Measurements from ENCODE around the gene HMCN1. TPM values are rescaled to one million over a fixed set of nuclear protein-coding genes. Genes with fewer than 3 reads are reported as not detected.
"Not testable (repeated sequence)": the region's sequence is repeated elsewhere in the genome, so short reads cannot be mapped to it uniquely, and the experiment has no call there.

Gene HMCN1
- total RNA-seq, 1 experiment from 2014 or later, result 21.4 TPM

DNA sequence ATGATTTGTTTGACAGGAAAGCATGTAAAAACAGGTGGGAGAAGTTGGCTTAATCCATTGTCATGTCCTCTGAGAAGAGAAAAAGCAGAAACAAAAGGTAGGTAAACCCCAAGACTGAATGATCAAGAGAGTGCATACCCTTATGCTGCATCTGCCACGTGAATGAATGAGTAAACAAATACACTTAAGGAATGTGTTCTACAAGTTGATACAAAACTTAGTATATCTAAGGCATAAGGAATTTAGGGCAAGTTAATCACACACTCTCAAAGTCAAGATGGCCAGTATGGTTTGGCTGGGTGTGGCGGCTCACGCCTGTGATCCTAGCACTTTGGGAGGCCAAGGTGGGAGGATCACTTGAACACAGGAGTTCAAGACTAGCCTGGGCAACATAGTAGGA lies 34.2 kb downstream of the HMCN1 start:
- Histone ChIP-seq H3K27ac (no peak overlapping the region), H3K9me3 (replicated peaks) (no peaks in the 10 kb centered on the region), H3K27me3 (replicated peaks) (no peaks in the 10 kb centered on the region), H3K36me3 (no peaks in the 10 kb centered on the region), H3K4me1 (replicated peaks) (no peaks in the 10 kb centered on the region), H3K4me3 (no peak overlapping the region)
- no peak for DNase-seq (ENCODE audit: low read depth in 1 of 2, low spot score in 2 of 2)

- no peaks in the 10 kb centered on the region for H3K4me1 ChIP-seq (replicated peaks)
- H3K36me3 ChIP-seq, result no peaks in the 10 kb centered on the region
- no peaks in the 10 kb centered on the region for H3K9me3 ChIP-seq (replicated peaks)
- H3K27ac ChIP-seq, result no peak overlapping the region
- no peak overlapping the region for H3K4me3 ChIP-seq
- no peak for DNase-seq (ENCODE audit: low read depth in 1 of 2, low spot score in 2 of 2)
- no peaks in the 10 kb centered on the region for H3K27me3 ChIP-seq (replicated peaks)
Measured at GRCh38 chr1:185769136-185769535, 34.9 kb downstream of the HMCN1 start.

DNA sequence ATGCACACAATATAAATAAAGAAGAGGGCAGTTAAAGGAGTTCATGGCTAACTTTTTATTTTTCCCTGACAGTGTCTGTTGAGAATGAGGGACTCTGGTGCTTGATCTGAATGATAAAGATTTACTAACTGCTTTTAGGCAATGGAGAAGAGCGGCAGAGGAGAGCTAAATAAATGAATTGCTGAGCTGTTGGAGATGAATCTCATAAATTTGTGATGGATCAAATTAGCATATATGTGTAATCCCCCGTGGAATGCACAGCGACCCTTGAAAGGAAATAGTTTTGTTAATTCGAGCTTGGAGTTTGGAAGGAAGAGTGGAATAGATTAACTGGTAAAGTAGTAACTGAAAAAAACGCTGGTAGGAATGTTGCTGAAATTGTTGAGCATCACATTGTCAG lies 40.2 kb downstream of the HMCN1 start:
- DNase-seq (ENCODE audit: low read depth in 1 of 2, low spot score in 2 of 2), result no peak
- no peak overlapping the region for H3K27ac ChIP-seq
- H3K4me3 ChIP-seq, result no peak overlapping the region
- H3K9me3 ChIP-seq (replicated peaks), result no peaks in the 10 kb centered on the region
- H3K27me3 ChIP-seq (replicated peaks), result no peaks in the 10 kb centered on the region
- no peaks in the 10 kb centered on the region for H3K36me3 ChIP-seq
- H3K4me1 ChIP-seq (replicated peaks), result peaks cover 6% of the 10 kb centered on the region; the same call in 1 of the 2 replicates

GRCh38 chr1:185775501-185775900 lies 41.3 kb downstream of the HMCN1 start:
- Histone ChIP-seq H3K9me3 (replicated peaks) (no peaks in the 10 kb centered on the region), H3K27me3 (replicated peaks) (no peaks in the 10 kb centered on the region), H3K4me3 (no peak overlapping the region), H3K4me1 (replicated peaks) (peaks cover 6% of the 10 kb centered on the region; the same call in 1 of the 2 replicates), H3K27ac (no peak overlapping the region), H3K36me3 (no peaks in the 10 kb centered on the region)
- DNase-seq (ENCODE audit: low read depth in 1 of 2, low spot score in 2 of 2), result no peak

DNA sequence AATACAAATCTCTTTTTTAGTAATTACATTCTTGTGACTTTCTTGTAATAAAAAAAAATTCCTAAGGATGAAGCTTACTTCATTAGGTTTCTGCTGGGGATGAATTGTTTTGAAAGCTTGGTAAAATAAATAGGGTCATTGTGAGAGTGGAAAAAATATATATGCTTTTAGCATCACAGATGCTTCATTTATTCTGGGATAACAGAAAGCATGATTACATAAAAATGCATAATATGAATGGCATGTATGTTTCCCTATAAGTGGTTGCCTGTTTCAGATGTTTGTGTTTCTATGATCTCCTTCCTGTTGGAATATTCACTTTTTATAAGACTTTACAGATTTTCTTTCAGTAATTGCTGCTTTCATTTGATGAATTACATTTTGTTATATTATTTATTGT lies 42.3 kb downstream of the HMCN1 start:
- Histone ChIP-seq H3K36me3 (no peaks in the 10 kb centered on the region), H3K27ac (no peak overlapping the region), H3K27me3 (replicated peaks) (no peaks in the 10 kb centered on the region), H3K4me1 (replicated peaks) (peaks cover 6% of the 10 kb centered on the region; the same call in 1 of the 2 replicates), H3K9me3 (replicated peaks) (no peaks in the 10 kb centered on the region), H3K4me3 (no peak overlapping the region)
- DNase-seq (ENCODE audit: low read depth in 1 of 2, low spot score in 2 of 2), result no peak

GRCh38 chr1:185783860-185784259 lies 49.7 kb downstream of the HMCN1 start:
- not testable (repeated sequence) for H3K27ac ChIP-seq; H3K4me3 ChIP-seq; H3K4me1 ChIP-seq (replicated peaks); H3K9me3 ChIP-seq (replicated peaks); DNase-seq (ENCODE audit: low read depth in 1 of 2, low spot score in 2 of 2); H3K27me3 ChIP-seq (replicated peaks); H3K36me3 ChIP-seq

- no peaks in the 10 kb centered on the region for H3K9me3 ChIP-seq (replicated peaks)
- no peaks in the 10 kb centered on the region for H3K27me3 ChIP-seq (replicated peaks)
- no peak overlapping the region for H3K27ac ChIP-seq
- no peak overlapping the region for H3K4me3 ChIP-seq
- H3K36me3 ChIP-seq, result no peaks in the 10 kb centered on the region
- H3K4me1 ChIP-seq (replicated peaks), result no peaks in the 10 kb centered on the region
- no peak for DNase-seq (ENCODE audit: low read depth in 1 of 2, low spot score in 2 of 2)
Measured at GRCh38 chr1:185785586-185785985, 51.4 kb downstream of the HMCN1 start.

DNA sequence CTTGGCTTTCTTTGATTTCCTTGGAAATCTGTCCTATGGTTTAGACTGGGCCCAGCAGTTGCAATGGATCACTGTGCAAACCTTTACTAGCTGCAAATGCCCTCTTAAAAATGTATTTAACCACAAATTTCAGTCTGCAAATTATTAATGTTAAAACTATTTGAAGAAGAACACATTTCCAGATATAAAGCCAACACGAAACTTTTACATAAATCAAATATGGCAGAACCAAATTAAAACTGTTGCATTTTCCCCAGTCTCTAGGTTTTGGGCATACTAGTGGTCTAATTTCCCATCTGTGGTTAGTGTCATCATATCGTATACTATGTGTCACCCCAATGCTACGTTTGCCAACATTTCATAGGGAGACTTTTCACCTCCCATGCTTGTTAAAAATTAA lies 52.3 kb downstream of the HMCN1 start:
- no peak overlapping the region for H3K4me3 ChIP-seq
- no peak for DNase-seq (ENCODE audit: low read depth in 1 of 2, low spot score in 2 of 2)
- H3K4me1 ChIP-seq (replicated peaks), result no peaks in the 10 kb centered on the region
- H3K36me3 ChIP-seq, result no peaks in the 10 kb centered on the region
- H3K9me3 ChIP-seq (replicated peaks), result no peaks in the 10 kb centered on the region
- no peak overlapping the region for H3K27ac ChIP-seq
- H3K27me3 ChIP-seq (replicated peaks), result no peaks in the 10 kb centered on the region

- no peaks in the 10 kb centered on the region for H3K27me3 ChIP-seq (replicated peaks)
- DNase-seq (ENCODE audit: low read depth in 1 of 2, low spot score in 2 of 2), result no peak
- no peaks in the 10 kb centered on the region for H3K36me3 ChIP-seq
- no peak overlapping the region for H3K4me3 ChIP-seq
- no peaks in the 10 kb centered on the region for H3K9me3 ChIP-seq (replicated peaks)
- H3K4me1 ChIP-seq (replicated peaks), result no peaks in the 10 kb centered on the region
- H3K27ac ChIP-seq, result no peak overlapping the region
Measured at GRCh38 chr1:185787238-185787637, 53.0 kb downstream of the HMCN1 start.

DNA sequence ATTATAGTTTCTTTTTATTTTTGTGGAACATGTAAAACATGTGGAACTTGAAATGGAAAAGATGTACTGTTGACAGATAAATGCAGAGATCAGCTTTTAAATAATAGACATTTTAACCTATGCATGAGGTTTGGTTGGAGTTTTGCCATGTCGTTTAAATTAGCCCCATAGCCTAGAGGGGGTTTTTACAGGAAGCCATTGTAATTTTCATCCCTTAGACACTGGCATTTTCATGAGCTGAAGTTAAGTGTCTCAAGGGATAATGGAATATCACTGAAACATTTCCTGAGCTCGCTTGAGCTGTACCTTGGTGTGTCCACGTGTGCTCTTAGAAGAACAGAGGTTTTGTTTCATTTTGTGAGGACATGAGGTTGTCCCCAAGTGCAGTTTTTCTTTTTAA lies 54.2 kb downstream of the HMCN1 start:
- H3K27me3 ChIP-seq (replicated peaks), result no peaks in the 10 kb centered on the region
- no peak overlapping the region for H3K4me3 ChIP-seq
- no peaks in the 10 kb centered on the region for H3K36me3 ChIP-seq
- DNase-seq (ENCODE audit: low read depth in 1 of 2, low spot score in 2 of 2), result no peak
- H3K9me3 ChIP-seq (replicated peaks), result no peaks in the 10 kb centered on the region
- H3K4me1 ChIP-seq (replicated peaks), result no peaks in the 10 kb centered on the region
- H3K27ac ChIP-seq, result no peak overlapping the region

DNA sequence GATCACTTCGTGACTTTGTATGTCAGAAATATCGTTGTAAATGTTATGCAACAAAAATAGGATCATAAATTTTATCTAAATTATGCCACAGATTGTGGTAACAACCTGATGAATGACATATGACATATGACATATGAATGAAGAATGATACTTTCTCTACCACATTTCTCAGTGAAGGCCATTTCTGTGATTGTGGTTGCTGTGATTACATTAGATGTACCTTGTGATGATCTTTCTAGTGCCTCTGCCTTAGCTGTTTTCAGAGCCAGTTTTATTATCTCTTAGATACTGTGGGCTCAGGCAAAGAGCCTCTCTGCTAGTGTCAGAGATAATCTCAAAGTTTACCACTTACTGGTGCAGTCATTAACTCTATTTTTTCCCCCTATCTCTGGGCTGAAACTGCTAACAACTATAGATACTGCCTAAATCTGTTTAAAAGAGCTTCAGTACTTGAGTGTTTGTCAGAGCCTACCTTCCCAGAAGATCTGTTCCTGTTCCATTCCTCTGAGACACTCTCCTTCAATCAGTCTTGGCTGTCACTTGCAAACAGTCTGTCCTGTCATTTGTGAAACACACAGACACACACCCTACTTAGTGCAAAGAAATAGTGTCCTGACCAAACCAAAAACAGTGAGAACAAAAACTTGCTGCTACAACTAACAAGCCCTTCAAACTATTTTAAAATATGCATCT lies 55.5 kb downstream of the HMCN1 start:
- H3K4me1 ChIP-seq (replicated peaks), result no peaks in the 10 kb centered on the region
- DNase-seq (ENCODE audit: low read depth in 1 of 2, low spot score in 2 of 2), result no peak
- H3K27me3 ChIP-seq (replicated peaks), result no peaks in the 10 kb centered on the region
- H3K27ac ChIP-seq, result no peak overlapping the region
- H3K9me3 ChIP-seq (replicated peaks), result no peaks in the 10 kb centered on the region
- H3K36me3 ChIP-seq, result no peaks in the 10 kb centered on the region
- no peak overlapping the region for H3K4me3 ChIP-seq

DNA sequence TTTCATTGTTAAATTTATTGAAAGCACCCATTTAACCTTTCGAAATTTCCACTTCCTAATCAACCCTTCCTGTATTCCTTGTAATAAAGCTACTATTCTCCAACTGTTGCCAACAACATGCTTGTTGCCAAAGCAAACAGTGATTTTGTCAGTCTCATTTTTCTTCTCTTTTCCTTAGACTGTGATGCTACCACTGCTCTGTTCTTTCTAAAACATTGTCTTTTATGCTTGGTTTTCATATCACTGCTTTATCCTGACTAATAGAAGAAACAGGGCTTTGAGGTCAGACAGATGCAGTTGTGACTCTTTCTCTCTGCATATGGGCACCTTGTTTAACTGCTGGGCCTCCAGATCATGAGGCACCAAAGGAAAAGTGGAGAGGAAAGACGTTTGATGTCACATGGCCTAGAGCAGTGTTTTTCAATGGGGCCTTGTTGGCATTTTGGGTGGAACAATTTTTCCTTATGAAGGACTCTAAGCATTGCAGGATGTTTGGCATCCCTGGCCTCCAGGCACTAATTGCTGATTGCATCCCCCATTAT lies 56.1 kb downstream of the HMCN1 start:
- Histone ChIP-seq H3K9me3 (replicated peaks) (no peaks in the 10 kb centered on the region), H3K36me3 (no peaks in the 10 kb centered on the region), H3K4me3 (no peak overlapping the region), H3K4me1 (replicated peaks) (no peaks in the 10 kb centered on the region), H3K27me3 (replicated peaks) (no peaks in the 10 kb centered on the region), H3K27ac (no peak overlapping the region)
- DNase-seq (ENCODE audit: low read depth in 1 of 2, low spot score in 2 of 2), result no peak

GRCh38 chr1:185792040-185792439 lies 57.8 kb downstream of the HMCN1 start:
- Histone ChIP-seq H3K4me1 (replicated peaks) (no peaks in the 10 kb centered on the region), H3K9me3 (replicated peaks) (no peaks in the 10 kb centered on the region), H3K4me3 (no peak overlapping the region), H3K27me3 (replicated peaks) (no peaks in the 10 kb centered on the region), H3K36me3 (no peaks in the 10 kb centered on the region), H3K27ac (no peak overlapping the region)
- no peak for DNase-seq (ENCODE audit: low read depth in 1 of 2, low spot score in 2 of 2)

DNA sequence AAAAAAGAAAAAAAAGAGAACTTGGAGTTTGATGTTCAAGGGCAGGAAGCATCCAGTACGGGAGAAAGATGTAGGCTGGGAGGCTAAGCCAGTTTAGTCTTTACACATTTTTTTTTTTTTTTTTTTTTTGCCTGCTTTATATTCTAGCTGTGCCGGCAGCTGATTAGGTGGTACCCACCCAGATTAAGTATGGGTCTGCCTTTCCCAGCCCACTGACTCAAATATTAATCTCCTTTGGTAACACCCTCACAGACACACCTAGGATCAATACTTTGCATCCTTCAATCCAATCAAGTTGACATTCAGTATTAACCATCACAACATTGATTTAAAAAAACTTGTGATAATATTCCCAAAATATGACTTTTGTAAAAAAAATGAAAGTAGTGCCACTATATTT lies 60.3 kb downstream of the HMCN1 start:
- not testable (repeated sequence) for H3K9me3 ChIP-seq (replicated peaks); DNase-seq (ENCODE audit: low read depth in 1 of 2, low spot score in 2 of 2); H3K36me3 ChIP-seq; H3K4me3 ChIP-seq; H3K27me3 ChIP-seq (replicated peaks); H3K4me1 ChIP-seq (replicated peaks); H3K27ac ChIP-seq

DNA sequence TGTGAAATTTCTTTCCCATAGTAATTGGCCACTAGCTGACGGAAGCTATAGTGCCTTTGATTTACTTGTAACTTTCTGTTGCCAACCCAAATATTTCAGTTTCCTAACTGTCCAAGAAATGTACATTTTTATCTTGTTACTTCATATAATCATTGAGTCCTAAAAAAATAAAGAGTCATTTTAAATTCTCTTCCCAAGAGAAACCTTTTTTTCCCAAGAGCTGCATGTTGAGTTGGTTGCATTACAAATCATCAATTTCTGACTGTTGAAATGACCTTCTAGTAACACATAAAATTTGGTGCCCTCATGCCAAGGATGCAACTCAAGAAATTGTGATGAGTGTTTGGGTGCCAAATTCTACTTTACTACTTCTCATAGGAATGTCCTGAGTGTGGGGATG lies 61.0 kb downstream of the HMCN1 start:
- no peak overlapping the region for H3K27ac ChIP-seq
- no peak for DNase-seq (ENCODE audit: low read depth in 1 of 2, low spot score in 2 of 2)
- no peak overlapping the region for H3K4me3 ChIP-seq
- H3K9me3 ChIP-seq (replicated peaks), result no peaks in the 10 kb centered on the region; the same call in 1 of the 2 replicates
- no peaks in the 10 kb centered on the region for H3K4me1 ChIP-seq (replicated peaks)
- no peaks in the 10 kb centered on the region for H3K27me3 ChIP-seq (replicated peaks)
- H3K36me3 ChIP-seq, result no peaks in the 10 kb centered on the region
